Skeletal muscle tissue (tissue), 4 donors: Measurements from ENCODE around the gene INPP4A. TPM values are rescaled to one million over a fixed set of nuclear protein-coding genes. Genes with fewer than 3 reads are reported as not detected.

ENCODE experiments used
- H3K27ac ChIP-seq: one replicate; pipeline ENCODE4 v1.7.0; 2013; ENCODE audit warnings: mild to moderate bottlenecking, low read depth, low read length, inconsistent platforms
- H3K27me3 ChIP-seq, 3 donors: one replicate each; pipeline ENCODE4 v1.7.0; 2013; ENCODE audit warnings: low read length in 3 of 3; ENCODE audit not compliant: control insufficient read depth in 3 of 3, insufficient read depth in 3 of 3
- H3K36me3 ChIP-seq, 3 donors: one replicate each; pipeline ENCODE4 v1.7.0; 2013; ENCODE audit warnings: low read length in 3 of 3; ENCODE audit not compliant: control insufficient read depth in 3 of 3, insufficient read depth in 3 of 3
- H3K4me1 ChIP-seq, 3 donors: one replicate each; pipeline ENCODE4 v1.7.0; 2013; ENCODE audit warnings: low read length in 3 of 3, mild to moderate bottlenecking in 3 of 3; ENCODE audit not compliant: control insufficient read depth in 3 of 3, insufficient read depth in 3 of 3
- H3K4me3 ChIP-seq, 3 donors: one replicate each; pipeline ENCODE4 v1.7.0; 2013; ENCODE audit warnings: low read length in 3 of 3
- H3K9ac ChIP-seq, 3 donors: one replicate each; pipeline ENCODE4 v1.7.0; 2013; ENCODE audit warnings: low read length in 3 of 3, mild to moderate bottlenecking in 3 of 3, moderate library complexity in 2 of 3, low read depth in 1 of 3
- H3K9me3 ChIP-seq, 3 donors: one replicate each; pipeline ENCODE4 v1.7.0; 2013; ENCODE audit warnings: low read length in 3 of 3; ENCODE audit not compliant: control insufficient read depth in 3 of 3
- total RNA-seq: library from RNA; depleted of rRNA; stranded (reverse); fragments of >200 nt; gene quantifications from one replicate; pipeline ENCODE4 v1.2.3, GENCODE V29; 2014
- donor health status: Osteomylitis.

Gene INPP4A
- total RNA-seq, 1 donor from 2014 or later: 12.5 TPM

- Histone ChIP-seq H3K27me3 (no peaks in the 10 kb centered on the region), H3K36me3 (peaks cover 2 to 26% (median 15%) of the 10 kb centered on the region in 3 donors), H3K9me3 (no peaks in the 10 kb centered on the region), H3K4me1 (peaks cover 38 to 62% (median 50%) of the 10 kb centered on the region in 3 donors), H3K9ac (peak overlapping the region; percentile 97 to 99 (median 97)), H3K27ac (no peak overlapping the region), H3K4me3 (peak overlapping the region; percentile 87 to 99 (median 92))
Measured at GRCh38 chr2:98607104-98607503, 162.4 kb downstream of the INPP4A start.

- no peaks in the 10 kb centered on the region for H3K9me3 ChIP-seq
- H3K36me3 ChIP-seq: peaks cover 5 to 27% (median 20%) of the 10 kb centered on the region in 3 donors
- peak overlapping the region; percentile 98 for H3K27ac ChIP-seq
- peaks cover 38 to 62% (median 50%) of the 10 kb centered on the region in 3 donors for H3K4me1 ChIP-seq
- no peaks in the 10 kb centered on the region for H3K27me3 ChIP-seq
- H3K4me3 ChIP-seq: peak overlapping the region; percentile 87 to 99 (median 92)
- H3K9ac ChIP-seq: peak overlapping the region; percentile 97 to 99 (median 97)
Measured at GRCh38 chr2:98607741-98608115, 163.1 kb downstream of the INPP4A start.

- H3K4me1 ChIP-seq: peaks cover 38 to 62% (median 50%) of the 10 kb centered on the region in 3 donors
- peak within 1 kb of the TSS; percentile 87 to 99 (median 92) for H3K4me3 ChIP-seq
- H3K27ac ChIP-seq: peak within 1 kb of the TSS; percentile 98
- no peaks in the 10 kb centered on the region for H3K9me3 ChIP-seq
- peak within 1 kb of the TSS; percentile 97 to 99 (median 97) for H3K9ac ChIP-seq
- H3K36me3 ChIP-seq: peaks cover 9 to 29% (median 25%) of the 10 kb centered on the region in 3 donors
- H3K27me3 ChIP-seq: no peaks in the 10 kb centered on the region
Measured at GRCh38 chr2:98608116-98608961, 163.7 kb downstream of the INPP4A start, which contains the start of the genes COA5 and UNC50. Gene COA5, minus strand, starts transcription at chr2:98608512. Its CDS starts 107 bp downstream, at chr2:98608405. Gene UNC50, plus strand, starts transcription at chr2:98608589. Its CDS starts 1,171 bp downstream, at chr2:98609760.

- Histone ChIP-seq H3K27ac (peak overlapping the region; percentile 98), H3K36me3 (peaks cover 14 to 35% (median 28%) of the 10 kb centered on the region in 3 donors), H3K9me3 (no peaks in the 10 kb centered on the region), H3K4me1 (peaks cover 38 to 62% (median 50%) of the 10 kb centered on the region in 3 donors), H3K9ac (peak overlapping the region; percentile 97 to 99 (median 97)), H3K4me3 (peak overlapping the region; percentile 87 to 99 (median 92)), H3K27me3 (no peaks in the 10 kb centered on the region)
Measured at GRCh38 chr2:98608962-98609604, 164.4 kb downstream of the INPP4A start.

- H3K9me3 ChIP-seq: no peaks in the 10 kb centered on the region
- no peak overlapping the region for H3K9ac ChIP-seq
- no peak overlapping the region for H3K4me3 ChIP-seq
- H3K36me3 ChIP-seq: peaks cover 37 to 70% (median 68%) of the 10 kb centered on the region in 3 donors
- H3K4me1 ChIP-seq: peaks cover 14 to 21% (median 19%) of the 10 kb centered on the region in 3 donors
- H3K27me3 ChIP-seq: no peaks in the 10 kb centered on the region
- H3K27ac ChIP-seq: no peak overlapping the region
Measured at GRCh38 chr2:98614024-98614739, 169.5 kb downstream of the INPP4A start.

- H3K9ac ChIP-seq: no peak overlapping the region
- H3K4me1 ChIP-seq: peaks cover 2 to 8% (median 6%) of the 10 kb centered on the region in 3 donors
- no peak overlapping the region for H3K4me3 ChIP-seq
- H3K9me3 ChIP-seq: no peaks in the 10 kb centered on the region
- H3K27ac ChIP-seq: no peak overlapping the region
- H3K36me3 ChIP-seq: peaks cover 37 to 63% (median 63%) of the 10 kb centered on the region in 3 donors
- H3K27me3 ChIP-seq: no peaks in the 10 kb centered on the region
Measured at GRCh38 chr2:98615481-98615880, 170.8 kb downstream of the INPP4A start.

GRCh38 chr2:98617149-98617548 lies 172.5 kb downstream of the INPP4A start:
- Histone ChIP-seq H3K9ac (no peak overlapping the region), H3K36me3 (peaks cover 41 to 64% (median 61%) of the 10 kb centered on the region in 3 donors), H3K4me1 (no peaks in the 10 kb centered on the region), H3K27ac (no peak overlapping the region), H3K4me3 (no peak overlapping the region), H3K9me3 (no peaks in the 10 kb centered on the region), H3K27me3 (no peaks in the 10 kb centered on the region)

- Histone ChIP-seq H3K4me1 (no peaks in the 10 kb centered on the region), H3K9me3 (no peaks in the 10 kb centered on the region), H3K27me3 (no peaks in the 10 kb centered on the region), H3K36me3 (peaks cover 4 to 21% (median 9%) of the 10 kb centered on the region in 3 donors), H3K9ac (no peak overlapping the region), H3K27ac (no peak overlapping the region), H3K4me3 (no peak overlapping the region)
Measured at GRCh38 chr2:98623657-98624056, 179.0 kb downstream of the INPP4A start.

GRCh38 chr2:98632351-98632750 lies 187.7 kb downstream of the INPP4A start:
- Histone ChIP-seq H3K27me3 (no peaks in the 10 kb centered on the region), H3K36me3 (peaks cover 12 to 19% (median 17%) of the 10 kb centered on the region in 3 donors), H3K27ac (no peak overlapping the region)

More at GRCh38 chr2:98632351-98632750, 187.7 kb downstream of the INPP4A start:
- no peaks in the 10 kb centered on the region for H3K4me1 ChIP-seq
- no peaks in the 10 kb centered on the region for H3K9me3 ChIP-seq
- no peak overlapping the region for H3K4me3 ChIP-seq
- no peak overlapping the region for H3K9ac ChIP-seq
